SK-N-SH treated with all-trans-retinoic acid at 6 μM for 48 hours (cell line): ENCODE measurements around the gene SUDS3.

ENCODE experiments used
- CREB5 ChIP-seq: fragments of 250-450 bp; sonication (Bioruptor Pico); IDR thresholded peaks from 2 replicates; pipeline ENCODE4 v1.5.1; 2020; ENCODE audit warnings: low read depth, mild to moderate bottlenecking, moderate library complexity
- CSDC2 ChIP-seq: fragments of 250-450 bp; sonication (Bioruptor Pico); IDR thresholded peaks from 2 replicates; pipeline ENCODE4 v1.5.0; 2020; ENCODE audit warnings: mild to moderate bottlenecking, moderate library complexity
- ESRRG ChIP-seq: fragments of 250-450 bp; sonication (Bioruptor Pico); IDR thresholded peaks from 2 replicates; pipeline ENCODE4 v1.6.1; 2021; ENCODE audit warnings: mild to moderate bottlenecking
- RARB ChIP-seq: fragments of 250-450 bp; sonication (Bioruptor Pico); IDR thresholded peaks from 2 replicates; pipeline ENCODE4 v1.8.0; 2021; ENCODE audit warnings: mild to moderate bottlenecking, moderate library complexity
- SNAI2 ChIP-seq: fragments of 250-450 bp; sonication (Bioruptor Pico); IDR thresholded peaks from 2 replicates; pipeline ENCODE4 v1.5.0; 2020; ENCODE audit warnings: mild to moderate bottlenecking, moderate library complexity
- TOX ChIP-seq: fragments of 250-450 bp; sonication (Bioruptor Pico); IDR thresholded peaks from 2 replicates; pipeline ENCODE4 v1.8.0; 2021; ENCODE audit warnings: mild to moderate bottlenecking, moderate library complexity, borderline replicate concordance
- TSHZ2 ChIP-seq: fragments of 250-450 bp; sonication (Bioruptor Pico); IDR thresholded peaks from 2 replicates; pipeline ENCODE4 v1.5.0; 2020; ENCODE audit warnings: mild to moderate bottlenecking, moderate library complexity
- ZFP30 ChIP-seq: fragments of 450-650 bp; formaldehyde crosslinking; IDR thresholded peaks from 2 replicates; pipeline ENCODE4 v1.5.0; 2022; ENCODE audit warnings: mild to moderate bottlenecking, moderate library complexity
- ZNF70 ChIP-seq: fragments of 450-650 bp; formaldehyde crosslinking; IDR thresholded peaks from 2 replicates; pipeline ENCODE4 v1.5.0; 2020; ENCODE audit warnings: mild to moderate bottlenecking, moderate library complexity

DNA sequence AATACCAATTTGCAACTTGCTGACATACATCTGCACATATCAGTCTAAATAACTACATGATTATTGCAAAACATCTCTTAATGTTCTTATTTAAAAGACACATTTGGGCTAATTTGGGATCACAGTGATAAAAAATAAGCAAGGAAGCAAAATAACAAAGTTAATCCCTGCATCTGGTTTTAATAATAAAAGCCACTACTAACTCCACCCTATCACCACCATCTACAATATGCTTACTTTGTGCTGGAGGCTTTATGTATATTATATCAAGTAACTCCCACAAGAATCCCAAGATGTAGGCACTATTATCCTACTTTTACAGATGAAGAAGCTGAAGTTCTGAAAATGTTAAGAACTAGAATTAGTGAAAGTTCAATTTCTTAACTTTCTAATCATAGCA is 49.4 kb upstream of the SUDS3 start:
- TF ChIP-seq RARB (CRISPR knock-in tag): no peak
- no peak for TF ChIP-seq ZFP30
- TF ChIP-seq CREB5 (CRISPR knock-in tag): no peak
- no peak; the same call in 1 of the 2 replicates for TF ChIP-seq TSHZ2 (CRISPR knock-in tag)
- no peak for TF ChIP-seq TOX (CRISPR knock-in tag)
- TF ChIP-seq SNAI2 (CRISPR knock-in tag): no peak
- TF ChIP-seq CSDC2 (CRISPR knock-in tag): no peak
- no peak for TF ChIP-seq ZNF70 (CRISPR knock-in tag)
- TF ChIP-seq ESRRG (CRISPR knock-in tag): no peak
